Hematopoietic multipotent progenitor cell treated with erythropoietin and hydrocortisone succinate and interleukin-3 and kit ligand, for 15 days (in vitro differentiated cells): ENCODE data around the gene BCAT1.
"Not testable (repeated sequence)": the region's sequence is repeated elsewhere in the genome, so short reads cannot be mapped to it uniquely, and the experiment has no call there.

ENCODE experiments used
- DNase-seq: peaks from one replicate; pipeline ENCODE4 v3.0.0-alpha.2; 2015; ENCODE audit warnings: low spot score

The BCAT1 gene

DNA sequence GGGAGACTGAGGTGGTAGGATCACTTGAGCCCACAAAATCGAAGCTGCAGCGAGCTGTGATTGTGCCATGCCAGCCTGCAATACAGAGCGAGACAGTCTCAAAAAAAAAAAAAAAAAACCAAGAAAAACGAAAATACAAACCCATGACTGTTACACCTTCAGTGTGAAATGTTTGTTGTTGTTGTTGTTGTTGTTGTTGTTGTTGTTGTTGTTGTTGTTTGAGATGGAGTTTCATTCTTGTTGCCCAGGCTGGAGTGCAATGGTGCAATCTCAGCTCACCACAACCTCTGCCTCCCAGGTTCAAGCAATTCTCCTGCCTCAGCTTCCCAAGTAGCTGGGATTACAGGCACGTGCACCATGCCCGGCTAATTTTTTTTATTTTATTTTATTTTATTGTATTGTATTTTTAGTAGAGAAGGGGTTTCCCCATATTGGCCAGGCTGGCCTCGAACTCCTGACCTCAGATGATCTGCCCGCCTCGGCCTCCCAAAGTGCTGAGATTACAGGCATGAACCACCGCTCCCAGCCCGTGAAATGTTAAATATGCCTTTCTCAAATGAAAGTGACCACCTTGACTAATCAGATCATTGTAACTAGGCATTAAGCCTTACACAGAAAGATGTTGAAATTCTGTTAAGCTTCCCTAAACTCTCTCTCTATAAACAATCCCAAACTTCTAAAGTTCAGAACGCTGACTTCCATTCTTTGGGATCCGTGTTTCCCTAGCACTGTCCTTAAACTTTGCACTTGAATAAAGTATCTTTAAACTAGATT is 20.2 kb downstream of the BCAT1 start:
- DNase-seq: not testable (repeated sequence)

GRCh38 chr12:24928131-24928530 is 20.8 kb downstream of the BCAT1 start:
- DNase-seq: no peak

DNA sequence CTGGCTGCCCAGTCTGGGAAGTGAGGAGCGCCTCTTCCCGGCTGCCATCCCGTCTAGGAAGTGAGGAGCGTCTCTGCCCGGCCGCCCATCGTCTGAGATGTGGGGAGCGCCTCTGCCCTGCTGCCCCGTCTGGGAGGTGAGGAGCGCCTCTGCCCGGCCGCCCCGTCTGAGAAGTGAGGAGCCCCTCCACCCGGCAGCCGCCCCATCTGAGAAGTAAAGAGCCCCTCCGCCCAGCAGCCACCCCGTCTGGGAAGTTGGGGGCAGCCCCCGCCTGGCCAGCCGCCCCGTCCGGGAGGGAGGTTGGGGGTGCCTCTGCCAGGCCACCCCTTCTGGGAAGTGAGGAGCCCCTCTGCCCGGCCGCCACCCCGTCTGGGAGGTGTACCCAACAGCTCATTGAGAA is 22.8 kb downstream of the BCAT1 start:
- DNase-seq: not testable (repeated sequence)

GRCh38 chr12:24922090-24922489 is 26.8 kb downstream of the BCAT1 start:
- DNase-seq: no peak

DNA sequence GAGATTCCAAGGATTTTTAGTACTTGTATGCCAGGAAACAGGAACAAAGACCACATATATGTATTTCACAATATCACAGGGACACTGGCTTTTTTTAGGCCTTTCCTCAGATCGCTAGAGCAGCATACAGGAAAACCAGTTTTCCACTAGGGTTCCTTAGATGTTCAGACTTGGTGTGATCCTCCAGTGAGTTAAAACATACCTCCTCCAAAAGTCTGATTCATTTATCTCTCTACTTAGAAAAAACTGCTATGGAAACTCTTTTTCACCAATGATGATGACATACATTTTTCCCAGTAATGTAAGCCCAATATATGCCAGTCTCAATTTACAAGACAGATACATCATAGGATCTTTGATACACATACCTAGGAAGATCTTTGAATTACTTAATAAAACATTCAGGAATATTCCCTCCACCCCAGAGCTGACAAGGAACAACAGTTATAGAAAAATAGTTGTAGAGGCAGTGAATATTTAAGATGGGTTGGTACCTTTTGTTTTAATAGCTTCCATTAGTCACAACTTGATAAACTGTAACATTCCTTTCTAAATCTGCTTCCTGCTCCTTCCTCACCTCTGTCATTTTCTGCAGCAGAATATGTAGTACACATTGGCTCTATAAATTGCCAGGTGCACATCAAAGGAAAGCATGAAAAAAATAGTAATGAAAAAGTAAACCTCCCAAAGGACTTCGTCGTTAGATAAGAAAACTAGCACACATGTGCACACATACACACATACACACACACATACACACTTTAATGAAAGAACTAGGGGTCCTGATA is 27.5 kb downstream of the BCAT1 start:
- DNase-seq: no peak

GRCh38 chr12:24920141-24920540 is 28.8 kb downstream of the BCAT1 start:
- no peak for DNase-seq

DNA sequence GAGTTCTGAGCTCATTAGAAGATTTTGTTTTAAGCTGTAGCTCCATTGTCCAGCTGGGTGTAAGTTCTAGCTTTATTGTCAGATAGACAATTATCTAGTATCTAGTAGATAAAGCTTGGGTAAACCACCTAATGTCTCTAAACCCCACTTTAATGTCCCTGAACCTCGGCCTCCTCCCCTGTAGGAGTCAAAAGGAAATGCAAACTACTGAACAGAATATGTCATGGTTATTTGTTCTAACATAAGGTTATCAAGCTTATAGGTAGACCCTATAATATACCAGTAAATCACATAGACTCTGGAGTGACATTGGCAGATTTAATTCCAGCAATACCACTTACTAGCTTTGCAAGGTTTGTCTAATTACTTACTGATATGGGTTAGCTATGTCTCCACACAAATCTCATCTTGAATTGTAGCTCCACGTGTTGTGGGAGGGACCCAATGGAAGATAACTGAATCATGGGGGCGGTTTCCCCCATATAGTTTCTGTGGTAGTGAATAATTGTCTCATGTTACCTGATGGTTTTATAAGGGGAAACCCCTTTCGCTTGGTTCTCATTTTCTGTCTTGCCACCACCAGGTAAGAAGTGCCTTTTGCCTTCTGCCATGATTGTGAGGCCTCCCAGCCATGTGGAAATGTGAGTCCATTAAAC is 29.4 kb downstream of the BCAT1 start:
- DNase-seq: no peak

DNA sequence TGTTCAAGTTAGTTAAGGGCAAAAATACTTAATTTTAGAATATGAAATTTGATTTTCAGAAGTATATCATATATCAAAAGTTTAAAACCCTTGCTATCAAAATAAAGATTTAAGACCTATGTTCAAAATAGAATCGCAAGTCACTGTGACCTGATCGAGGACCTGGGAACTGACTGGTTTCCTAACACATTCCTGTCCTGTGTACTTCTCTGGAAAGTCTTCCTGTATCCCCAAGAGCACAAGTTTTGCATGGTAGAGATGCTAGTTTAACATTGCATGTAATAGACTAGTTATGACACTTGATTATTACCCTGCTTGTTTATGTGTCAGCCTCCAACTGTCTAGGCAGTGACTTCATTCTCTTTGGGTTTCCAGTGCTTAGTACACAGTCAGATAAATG is 30.3 kb downstream of the BCAT1 start:
- DNase-seq: no peak

DNA sequence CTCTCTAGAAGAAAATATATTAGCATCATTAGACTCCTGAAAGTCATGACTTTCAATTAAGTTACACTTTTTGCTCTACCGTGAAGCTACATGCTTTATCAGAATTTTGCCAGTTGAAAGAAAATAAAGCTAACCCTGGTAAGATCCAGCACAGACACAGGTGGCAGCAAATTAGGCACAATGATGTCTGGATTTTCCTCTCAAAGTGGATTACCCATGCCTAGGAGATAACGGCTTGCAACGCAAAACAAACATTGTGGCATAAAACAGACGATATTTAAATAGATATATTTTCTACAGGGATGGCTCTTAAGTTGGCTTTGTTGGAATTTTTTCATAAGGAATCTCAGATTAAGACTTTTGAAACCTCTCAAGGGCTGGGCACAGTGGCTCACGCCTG is 33.4 kb downstream of the BCAT1 start:
- no peak for DNase-seq

- DNase-seq: no peak
Measured at GRCh38 chr12:24913953-24914352, 34.9 kb downstream of the BCAT1 start.

DNA sequence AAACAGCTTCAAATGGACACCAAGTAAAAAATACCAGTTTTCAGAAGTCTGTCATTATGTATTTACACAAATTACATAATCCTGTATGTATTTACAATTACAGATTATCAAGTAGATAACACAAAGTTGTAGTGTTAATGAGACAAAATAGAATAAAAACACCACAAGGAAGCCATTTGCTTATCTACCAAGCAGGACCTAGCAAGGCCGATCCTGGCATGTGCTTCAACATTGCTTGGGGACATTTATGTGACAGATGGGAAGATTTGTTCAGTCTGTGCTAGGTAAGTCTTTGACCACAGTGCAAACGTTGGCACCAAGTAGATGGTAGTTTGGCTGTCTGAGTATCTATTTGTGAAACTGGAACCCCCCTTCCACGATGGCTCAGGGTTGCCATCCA is 35.8 kb downstream of the BCAT1 start:
- no peak for DNase-seq

DNA sequence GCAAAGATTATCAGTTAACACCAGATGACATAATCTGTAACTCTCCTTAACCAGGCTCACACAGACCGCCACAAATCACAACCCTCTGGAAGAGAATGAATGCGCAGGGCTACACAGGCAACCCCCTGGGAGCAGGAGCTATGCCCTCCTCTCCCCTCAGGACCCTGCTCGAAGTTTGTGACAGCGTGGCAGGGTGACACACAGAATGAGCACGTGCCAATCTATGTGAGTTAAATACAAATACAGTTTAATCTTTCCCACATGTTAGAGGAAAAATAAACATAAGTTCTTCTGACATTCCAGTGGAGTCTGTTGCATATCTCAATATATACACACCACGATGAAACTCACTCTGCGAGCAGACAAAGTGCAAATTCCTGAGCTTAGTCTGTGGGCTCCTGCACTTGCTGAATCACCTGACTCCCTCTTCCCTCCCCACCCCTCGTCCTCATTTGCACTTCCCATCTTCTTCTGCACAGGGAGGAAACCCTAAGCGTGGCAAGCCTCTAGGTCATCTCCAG is 37.6 kb downstream of the BCAT1 start:
- DNase-seq: no peak

DNA sequence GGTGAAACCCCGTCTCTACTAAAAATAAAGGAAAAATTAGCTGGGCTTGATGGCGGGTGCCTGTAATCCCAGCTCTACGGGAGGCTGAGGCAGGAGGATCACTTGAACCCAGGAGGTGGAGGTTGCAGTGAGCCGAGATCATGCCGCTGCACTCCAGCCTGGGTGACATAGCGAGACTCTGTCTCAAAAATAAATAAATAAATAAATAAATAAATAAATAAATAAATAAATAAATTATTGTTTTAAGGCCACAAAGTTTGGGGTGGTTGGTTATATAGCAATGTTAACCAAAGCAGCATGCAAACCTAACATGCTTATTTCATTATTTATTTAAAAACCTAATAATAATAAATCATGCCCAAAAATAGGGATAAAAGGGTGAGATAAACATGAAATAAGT is 38.7 kb downstream of the BCAT1 start:
- not testable (repeated sequence) for DNase-seq

- no peak for DNase-seq
Measured at GRCh38 chr12:24909667-24910066, 39.2 kb downstream of the BCAT1 start.

DNA sequence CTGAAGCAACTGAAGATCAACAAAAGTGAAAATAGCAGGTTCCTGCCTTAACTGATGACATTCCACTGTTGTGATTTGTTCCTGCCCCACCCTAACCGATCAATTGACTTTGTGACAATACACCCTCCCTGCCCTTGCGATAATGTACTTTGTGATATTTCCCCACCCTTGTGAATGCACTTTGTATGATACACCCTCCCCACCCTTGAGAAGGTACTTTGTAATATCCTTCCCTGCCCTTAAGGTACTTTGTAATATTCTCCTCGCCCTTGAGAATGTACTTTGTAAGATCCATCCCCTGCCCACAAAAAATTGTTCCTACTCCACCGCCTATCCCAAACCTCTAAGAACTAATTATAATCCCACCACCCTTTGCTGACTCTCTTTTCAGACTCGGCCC is 41.4 kb downstream of the BCAT1 start:
- DNase-seq: no peak

DNA sequence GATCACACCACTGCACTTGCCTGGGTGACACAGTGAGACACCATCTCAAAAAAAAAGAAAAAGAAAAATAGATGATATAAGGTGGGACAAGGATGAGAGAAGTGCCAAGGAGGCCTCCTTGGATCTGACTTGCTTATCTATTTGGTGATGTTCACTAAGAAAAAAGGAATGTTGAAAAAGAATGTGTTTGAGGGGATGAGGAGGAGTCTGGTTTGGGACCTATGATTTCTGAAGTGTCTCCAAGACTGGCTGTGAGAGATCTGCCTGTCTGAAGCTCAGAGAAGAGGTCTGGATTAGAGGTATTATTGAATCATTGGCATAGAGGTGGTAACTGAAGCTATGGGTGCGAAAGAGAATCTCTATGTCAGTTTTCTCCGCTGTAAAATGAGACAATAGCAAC is 42.8 kb downstream of the BCAT1 start:
- DNase-seq: no peak

DNA sequence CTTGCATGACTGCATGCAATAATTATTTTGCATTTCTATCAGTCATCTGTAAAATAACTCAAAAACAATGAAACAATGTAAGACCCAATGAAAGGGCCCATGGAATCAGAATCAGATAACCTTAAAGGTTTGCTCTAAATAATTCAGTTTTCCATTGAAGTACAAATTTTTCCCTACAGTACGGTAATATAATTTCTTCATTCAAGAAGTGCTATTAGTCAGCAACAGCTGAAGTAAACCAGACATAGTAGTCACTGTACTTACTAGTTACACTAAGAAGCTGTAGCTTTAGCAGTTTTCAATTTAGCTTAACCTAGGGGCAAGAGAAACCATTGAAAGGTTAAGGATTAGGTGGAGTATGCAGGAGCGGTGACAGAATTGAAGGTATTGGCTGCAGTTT is 43.5 kb downstream of the BCAT1 start:
- DNase-seq: no peak

- DNase-seq: no peak
Measured at GRCh38 chr12:24904871-24905270, 44.0 kb downstream of the BCAT1 start.

- no peak for DNase-seq
Measured at GRCh38 chr12:24903329-24904088, 45.4 kb downstream of the BCAT1 start.

DNA sequence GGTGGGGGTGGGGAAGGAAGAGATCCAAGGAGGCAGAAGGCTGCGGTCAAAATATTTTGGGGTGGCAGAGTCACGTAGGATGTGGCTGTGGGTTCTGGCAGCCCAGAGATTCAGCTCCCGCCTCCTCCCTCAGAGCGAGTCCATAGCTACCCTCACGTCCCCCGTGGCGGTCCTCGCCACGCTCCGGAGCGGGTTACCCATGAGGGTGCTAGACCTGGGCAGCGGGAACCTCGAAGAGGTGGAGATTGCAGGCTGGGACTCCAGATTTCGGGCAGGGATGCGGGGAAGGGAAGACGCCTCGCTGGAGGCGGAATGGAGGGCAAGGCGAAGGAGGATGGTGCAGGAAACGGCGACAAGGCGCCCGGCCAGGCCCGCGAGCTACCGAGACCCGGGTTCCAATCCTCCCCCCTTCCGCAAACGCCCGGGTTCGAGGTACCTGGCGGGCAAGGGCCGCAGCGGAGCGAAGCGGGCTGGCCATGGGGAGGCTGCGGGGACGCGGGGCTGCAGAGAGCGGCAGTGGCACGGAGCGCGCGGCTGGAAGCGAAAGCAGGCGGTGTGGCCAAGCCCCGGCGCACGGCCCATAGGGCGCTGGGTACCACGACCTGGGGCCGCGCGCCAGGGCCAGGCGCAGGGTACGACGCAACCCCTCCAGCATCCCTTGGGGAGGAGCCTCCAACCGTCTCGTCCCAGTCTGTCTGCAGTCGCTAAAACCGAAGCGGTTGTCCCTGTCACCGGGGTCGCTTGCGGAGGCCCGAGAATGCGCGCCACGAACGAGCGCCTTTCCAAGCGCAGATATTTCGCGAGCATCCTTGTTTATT is 46.2 kb downstream of the BCAT1 start:
- no peak for DNase-seq
